ENCODE data around the gene MAGI2.

MAGI2 gene

GRCh38 chr7:78074713-78075112 lies 1378.8 kb downstream of the MAGI2 start:
- Mint-ChIP-seq H3K27me3 (peaks cover 4% of the 10 kb centered on the region), H3K4me3 (no peak overlapping the region), H3K27ac (no peak overlapping the region), H3K36me3 (no peaks in the 10 kb centered on the region), H3K9me3 (no peaks in the 10 kb centered on the region), H3K4me1 (no peaks in the 10 kb centered on the region)
- CTCF ChIA-PET, result no interaction called here
- no peak for DNase-seq

DNA sequence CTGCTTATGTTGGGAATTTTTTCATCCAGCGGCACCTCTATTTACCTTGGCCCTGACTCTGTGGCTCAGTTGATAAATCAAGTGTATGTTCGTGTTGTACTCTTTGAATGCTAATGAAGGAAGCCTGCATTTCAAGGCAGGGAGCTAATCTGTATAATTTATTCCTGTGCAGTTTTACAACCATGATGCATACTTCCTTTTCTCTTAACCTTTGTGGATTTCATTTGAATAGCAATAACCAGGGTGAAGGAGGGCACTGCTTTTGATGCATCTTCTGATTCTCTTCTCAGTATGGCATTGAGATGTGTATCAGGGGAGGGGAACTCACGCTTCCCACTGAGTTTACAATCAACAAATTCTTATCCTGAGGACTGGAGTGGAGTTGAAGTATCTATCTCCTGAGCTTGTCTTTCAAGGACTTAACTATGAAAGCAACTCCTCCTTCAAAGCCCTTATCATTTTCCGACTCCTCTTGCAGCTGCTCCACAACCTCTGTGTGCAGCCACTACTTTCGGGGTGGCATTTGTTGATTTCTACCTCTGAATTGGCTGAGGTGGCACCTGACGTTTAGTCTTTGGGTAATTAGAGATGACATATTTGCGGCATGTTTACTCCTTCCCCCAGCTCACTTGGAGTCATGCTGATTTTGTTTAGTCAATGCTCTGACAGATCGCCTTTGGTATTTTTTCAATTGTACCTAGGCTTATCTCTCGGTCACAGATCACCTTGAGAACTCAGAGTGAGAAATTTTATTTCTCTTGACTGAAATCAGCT lies 1379.7 kb downstream of the MAGI2 start:
- CTCF ChIA-PET, result no interaction called here
- no peaks in the 10 kb centered on the region for H3K36me3 Mint-ChIP-seq
- H3K4me3 Mint-ChIP-seq, result no peak overlapping the region
- peaks cover 4% of the 10 kb centered on the region for H3K27me3 Mint-ChIP-seq
- no peak for DNase-seq
- no peak overlapping the region for H3K27ac Mint-ChIP-seq
- no peaks in the 10 kb centered on the region for H3K9me3 Mint-ChIP-seq
- no peaks in the 10 kb centered on the region for H3K4me1 Mint-ChIP-seq

DNA sequence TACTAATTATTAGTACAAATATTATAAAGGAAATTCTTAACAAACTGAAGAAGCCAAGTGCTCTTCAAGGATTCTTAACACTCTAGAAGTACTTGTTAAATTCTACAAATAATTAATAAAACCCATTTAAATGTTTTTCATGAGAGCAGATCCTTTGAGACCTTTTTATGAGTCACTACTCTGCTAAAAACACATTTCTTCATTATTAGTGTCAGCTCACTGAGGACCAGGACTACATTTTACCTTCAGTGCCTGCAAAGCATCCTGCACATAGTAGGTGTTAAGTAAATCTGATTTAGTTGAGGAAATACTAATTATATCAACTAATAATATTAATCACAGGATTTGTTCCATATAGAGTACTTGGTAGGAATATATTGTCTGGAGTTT lies 1381.3 kb downstream of the MAGI2 start:
- Mint-ChIP-seq H3K27me3 (peaks cover 4% of the 10 kb centered on the region), H3K27ac (no peak overlapping the region), H3K36me3 (no peaks in the 10 kb centered on the region), H3K4me1 (no peaks in the 10 kb centered on the region), H3K9me3 (no peaks in the 10 kb centered on the region), H3K4me3 (no peak overlapping the region)
- CTCF ChIA-PET, result no interaction called here
- DNase-seq, result no peak

GRCh38 chr7:78071491-78072200 lies 1381.8 kb downstream of the MAGI2 start:
- H3K4me3 Mint-ChIP-seq, result no peak overlapping the region
- no peaks in the 10 kb centered on the region for H3K4me1 Mint-ChIP-seq
- no peak for DNase-seq
- no peaks in the 10 kb centered on the region for H3K9me3 Mint-ChIP-seq
- H3K27me3 Mint-ChIP-seq, result peaks cover 4% of the 10 kb centered on the region
- H3K36me3 Mint-ChIP-seq, result no peaks in the 10 kb centered on the region
- CTCF ChIA-PET, result no interaction called here
- H3K27ac Mint-ChIP-seq, result no peak overlapping the region

GRCh38 chr7:78066599-78066998 lies 1386.9 kb downstream of the MAGI2 start:
- H3K9me3 Mint-ChIP-seq, result no peaks in the 10 kb centered on the region
- no peaks in the 10 kb centered on the region for H3K36me3 Mint-ChIP-seq
- H3K27me3 Mint-ChIP-seq, result peaks cover 4% of the 10 kb centered on the region
- no peak overlapping the region for H3K4me3 Mint-ChIP-seq
- no peak overlapping the region for H3K27ac Mint-ChIP-seq
- no peak for DNase-seq
- H3K4me1 Mint-ChIP-seq, result no peaks in the 10 kb centered on the region
- CTCF ChIA-PET, result interaction anchor here (0.7 kb wide), 1 partner anchor 13 kb away, joined by 3 read pairs; no protein-coding TSS in a partner anchor

DNA sequence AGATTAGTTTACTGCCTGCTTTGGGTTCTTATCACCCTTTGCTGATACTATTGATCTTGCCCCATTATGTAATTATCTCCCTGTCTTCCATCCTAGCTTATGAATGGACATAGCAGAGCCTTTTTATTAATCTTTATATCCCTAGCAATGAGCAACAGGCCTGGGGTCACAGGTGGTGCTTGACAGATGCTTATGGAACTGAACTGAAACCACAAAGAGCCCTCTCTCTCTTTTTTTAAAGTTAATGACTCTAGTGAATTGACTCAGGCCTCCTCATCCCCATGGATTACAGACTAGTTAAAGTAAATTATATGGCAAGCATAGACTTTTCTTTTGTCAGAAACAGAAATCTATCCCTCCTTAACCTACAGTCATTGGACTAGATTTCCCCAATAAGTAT lies 1389.7 kb downstream of the MAGI2 start:
- Mint-ChIP-seq H3K27ac (no peak overlapping the region), H3K4me3 (no peak overlapping the region), H3K27me3 (no peaks in the 10 kb centered on the region), H3K9me3 (no peaks in the 10 kb centered on the region), H3K36me3 (no peaks in the 10 kb centered on the region), H3K4me1 (no peaks in the 10 kb centered on the region)
- CTCF ChIA-PET, result no interaction called here
- no peak for DNase-seq

GRCh38 chr7:78062214-78062613 lies 1391.3 kb downstream of the MAGI2 start:
- no peak for DNase-seq
- no peaks in the 10 kb centered on the region for H3K4me1 Mint-ChIP-seq
- no peaks in the 10 kb centered on the region for H3K9me3 Mint-ChIP-seq
- CTCF ChIA-PET, result no interaction called here
- no peaks in the 10 kb centered on the region for H3K36me3 Mint-ChIP-seq
- no peaks in the 10 kb centered on the region for H3K27me3 Mint-ChIP-seq
- no peak overlapping the region for H3K4me3 Mint-ChIP-seq
- no peak overlapping the region for H3K27ac Mint-ChIP-seq

- Mint-ChIP-seq H3K27me3 (no peaks in the 10 kb centered on the region), H3K4me3 (no peak overlapping the region), H3K4me1 (no peaks in the 10 kb centered on the region), H3K36me3 (no peaks in the 10 kb centered on the region), H3K27ac (no peak overlapping the region), H3K9me3 (no peaks in the 10 kb centered on the region)
- DNase-seq, result no peak
- CTCF ChIA-PET, result no interaction called here
These were observed 1395.9 kb downstream of the MAGI2 start for GRCh38 chr7:78057571-78057970.

DNA sequence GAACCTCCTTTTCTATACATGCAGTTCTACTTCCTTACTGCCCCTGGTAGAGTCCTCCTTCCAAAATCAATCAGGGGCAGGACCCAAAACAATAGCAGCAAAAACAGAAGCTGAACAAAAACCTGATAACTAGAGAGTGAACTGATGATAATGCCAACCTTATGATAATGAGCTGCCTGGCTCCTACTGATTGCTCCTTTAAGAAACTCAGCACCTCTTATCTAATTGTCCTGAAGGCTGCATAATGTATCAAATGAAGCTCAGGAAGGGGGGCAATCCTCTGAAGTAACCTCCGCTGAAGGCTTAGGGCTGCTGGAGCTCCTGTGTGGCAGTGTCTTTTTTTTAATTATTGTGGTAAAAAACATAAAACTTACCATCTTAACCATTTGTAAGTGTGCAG lies 1397.9 kb downstream of the MAGI2 start:
- peaks cover 8% of the 10 kb centered on the region for H3K27me3 Mint-ChIP-seq
- no peak overlapping the region for H3K27ac Mint-ChIP-seq
- H3K36me3 Mint-ChIP-seq, result no peaks in the 10 kb centered on the region
- CTCF ChIA-PET, result interaction anchor here (1.9 kb wide), 1 partner anchor 16 kb away, joined by 4 read pairs; no protein-coding TSS in a partner anchor
- H3K4me1 Mint-ChIP-seq, result no peaks in the 10 kb centered on the region
- no peak for DNase-seq
- no peak overlapping the region for H3K4me3 Mint-ChIP-seq
- H3K9me3 Mint-ChIP-seq, result no peaks in the 10 kb centered on the region

GRCh38 chr7:78055001-78055573 lies 1398.4 kb downstream of the MAGI2 start:
- CTCF ChIA-PET, result interaction anchor here (1.9 kb wide), 1 partner anchor 15 kb away, joined by 4 read pairs; no protein-coding TSS in a partner anchor
- H3K36me3 Mint-ChIP-seq, result no peaks in the 10 kb centered on the region
- no peak for DNase-seq
- H3K27ac Mint-ChIP-seq, result no peak overlapping the region
- no peaks in the 10 kb centered on the region for H3K4me1 Mint-ChIP-seq
- H3K9me3 Mint-ChIP-seq, result no peaks in the 10 kb centered on the region
- H3K27me3 Mint-ChIP-seq, result peaks cover 8% of the 10 kb centered on the region
- H3K4me3 Mint-ChIP-seq, result no peak overlapping the region

DNA sequence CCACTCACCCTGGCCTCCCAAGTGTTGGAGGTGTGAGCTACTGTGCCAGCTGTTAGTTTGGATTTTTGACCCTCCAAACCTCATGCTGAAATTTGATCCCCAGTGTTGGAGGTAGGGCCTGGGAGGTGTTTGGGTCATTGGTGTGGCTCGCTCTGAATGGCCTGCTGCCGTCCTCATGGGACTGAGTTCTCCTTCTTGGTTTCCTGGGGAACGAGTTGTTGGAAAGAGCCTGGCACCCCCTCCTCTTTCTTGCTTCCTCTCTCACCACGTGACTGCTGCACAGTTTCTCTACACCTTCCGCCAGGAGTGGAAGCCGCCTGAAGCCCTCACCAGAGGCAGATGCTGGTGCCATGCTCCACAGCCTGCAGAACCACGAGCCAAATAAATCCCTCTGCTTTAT lies 1401.4 kb downstream of the MAGI2 start:
- no peak overlapping the region for H3K27ac Mint-ChIP-seq
- CTCF ChIA-PET, result interaction anchor here (1.7 kb wide), 1 partner anchor 12 kb away, joined by 7 read pairs; no protein-coding TSS in a partner anchor
- H3K4me1 Mint-ChIP-seq, result no peaks in the 10 kb centered on the region
- no peak overlapping the region for H3K4me3 Mint-ChIP-seq
- H3K36me3 Mint-ChIP-seq, result no peaks in the 10 kb centered on the region
- peaks cover 8% of the 10 kb centered on the region for H3K27me3 Mint-ChIP-seq
- H3K9me3 Mint-ChIP-seq, result no peaks in the 10 kb centered on the region
- DNase-seq, result no peak

GRCh38 chr7:78047800-78048199 lies 1405.7 kb downstream of the MAGI2 start:
- H3K27ac Mint-ChIP-seq, result no peak overlapping the region
- DNase-seq, result no peak
- CTCF ChIA-PET, result interaction anchor here (1.3 kb wide), 1 partner anchor 11 kb away, joined by 3 read pairs; no protein-coding TSS in a partner anchor
- peaks cover 8% of the 10 kb centered on the region for H3K27me3 Mint-ChIP-seq
- no peaks in the 10 kb centered on the region for H3K4me1 Mint-ChIP-seq
- no peak overlapping the region for H3K4me3 Mint-ChIP-seq
- no peaks in the 10 kb centered on the region for H3K9me3 Mint-ChIP-seq
- H3K36me3 Mint-ChIP-seq, result no peaks in the 10 kb centered on the region

- no peak for DNase-seq
- peaks cover 23% of the 10 kb centered on the region for H3K27me3 Mint-ChIP-seq
- H3K36me3 Mint-ChIP-seq, result no peaks in the 10 kb centered on the region
- no peaks in the 10 kb centered on the region for H3K9me3 Mint-ChIP-seq
- H3K27ac Mint-ChIP-seq, result no peak overlapping the region
- no peak overlapping the region for H3K4me3 Mint-ChIP-seq
- H3K4me1 Mint-ChIP-seq, result no peaks in the 10 kb centered on the region
- CTCF ChIA-PET, result interaction anchor here (1.3 kb wide), 1 partner anchor 23 kb away, joined by 6 read pairs; no protein-coding TSS in a partner anchor
These were observed 1410.3 kb downstream of the MAGI2 start for GRCh38 chr7:78043159-78043558.

GRCh38 chr7:78041423-78041822 lies 1412.0 kb downstream of the MAGI2 start:
- peaks cover 27% of the 10 kb centered on the region for H3K27me3 Mint-ChIP-seq
- H3K36me3 Mint-ChIP-seq, result no peaks in the 10 kb centered on the region
- no peak overlapping the region for H3K27ac Mint-ChIP-seq
- H3K9me3 Mint-ChIP-seq, result no peaks in the 10 kb centered on the region
- DNase-seq, result no peak
- no peaks in the 10 kb centered on the region for H3K4me1 Mint-ChIP-seq
- H3K4me3 Mint-ChIP-seq, result no peak overlapping the region
- CTCF ChIA-PET, result interaction anchor here (1.0 to 3.0 kb wide), 9 partner anchors 9 to 390 kb away, joined by 3 to 40 read pairs (median 5); no protein-coding TSS in a partner anchor

Measured in activated naive CD4-positive, alpha-beta T cell treated with anti-CD3 and anti-CD28 coated beads, Interleukin-2, amount 10 ng/mL, durations not matched to agents 7 days and 5 days (primary cell).